ENCODE results near the gene ADAMTS10.

- TF ChIP-seq POLR2A (IDR thresholded peaks at IDR 0.05): no peak
- TF ChIP-seq CTCF (IDR thresholded peaks at IDR 0.05): peak; percentile 77 to 96 (median 94)
Measured at GRCh38 chr19:8578642-8579265, 31.8 kb downstream of the ADAMTS10 start.

All from right lobe of liver (tissue), 4 donors.